Measurements from ENCODE around the gene HLA-DQA1.
"Not testable (repeated sequence)": the region's sequence is repeated elsewhere in the genome, so short reads cannot be mapped to it uniquely, and the experiment has no call there.

DNA sequence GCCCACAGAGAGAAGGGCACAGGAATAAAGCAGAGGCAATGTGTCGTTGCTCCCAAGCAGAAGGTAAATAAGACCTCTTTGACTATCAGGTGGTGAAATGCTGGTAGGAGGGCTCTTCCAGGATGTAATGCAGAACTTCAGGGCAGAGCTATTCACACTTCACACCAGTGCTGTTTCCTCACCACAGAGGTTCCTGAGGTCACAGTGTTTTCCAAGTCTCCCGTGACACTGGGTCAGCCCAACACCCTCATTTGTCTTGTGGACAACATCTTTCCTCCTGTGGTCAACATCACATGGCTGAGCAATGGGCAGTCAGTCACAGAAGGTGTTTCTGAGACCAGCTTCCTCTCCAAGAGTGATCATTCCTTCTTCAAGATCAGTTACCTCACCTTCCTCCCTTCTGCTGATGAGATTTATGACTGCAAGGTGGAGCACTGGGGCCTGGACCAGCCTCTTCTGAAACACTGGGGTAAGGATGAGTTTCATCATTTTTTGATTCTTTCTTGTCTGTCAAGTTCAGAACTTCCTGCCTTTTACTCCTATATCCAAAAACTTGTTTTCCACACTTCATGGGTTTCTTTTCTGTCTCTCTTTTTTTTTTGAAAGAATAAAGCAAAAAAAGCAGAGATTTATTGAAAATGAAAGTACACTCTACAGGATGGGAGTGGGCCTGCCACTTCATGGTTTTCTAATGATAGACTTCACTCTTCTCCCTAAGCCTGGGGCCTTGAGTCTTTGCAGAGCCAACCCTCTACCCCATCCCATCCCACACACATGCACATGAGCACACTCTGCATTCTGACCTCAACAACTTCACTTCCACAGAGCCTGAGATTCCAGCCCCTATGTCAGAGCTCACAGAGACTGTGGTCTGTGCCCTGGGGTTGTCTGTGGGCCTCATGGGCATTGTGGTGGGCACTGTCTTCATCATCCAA is 4.8 kb downstream of the HLA-DQA1 start:
- TF ChIP-seq, protein P1, sequence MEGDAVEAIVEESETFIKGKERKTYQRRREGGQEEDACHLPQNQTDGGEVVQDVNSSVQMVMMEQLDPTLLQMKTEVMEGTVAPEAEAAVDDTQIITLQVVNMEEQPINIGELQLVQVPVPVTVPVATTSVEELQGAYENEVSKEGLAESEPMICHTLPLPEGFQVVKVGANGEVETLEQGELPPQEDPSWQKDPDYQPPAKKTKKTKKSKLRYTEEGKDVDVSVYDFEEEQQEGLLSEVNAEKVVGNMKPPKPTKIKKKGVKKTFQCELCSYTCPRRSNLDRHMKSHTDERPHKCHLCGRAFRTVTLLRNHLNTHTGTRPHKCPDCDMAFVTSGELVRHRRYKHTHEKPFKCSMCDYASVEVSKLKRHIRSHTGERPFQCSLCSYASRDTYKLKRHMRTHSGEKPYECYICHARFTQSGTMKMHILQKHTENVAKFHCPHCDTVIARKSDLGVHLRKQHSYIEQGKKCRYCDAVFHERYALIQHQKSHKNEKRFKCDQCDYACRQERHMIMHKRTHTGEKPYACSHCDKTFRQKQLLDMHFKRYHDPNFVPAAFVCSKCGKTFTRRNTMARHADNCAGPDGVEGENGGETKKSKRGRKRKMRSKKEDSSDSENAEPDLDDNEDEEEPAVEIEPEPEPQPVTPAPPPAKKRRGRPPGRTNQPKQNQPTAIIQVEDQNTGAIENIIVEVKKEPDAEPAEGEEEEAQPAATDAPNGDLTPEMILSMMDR (IDR thresholded peaks at IDR 0.05 in 8 of 11, conservative IDR thresholded peaks at IDR 0.05 in 3 of 11), result not testable (repeated sequence)
- not testable (repeated sequence) for TF ChIP-seq POLR2A, POLR2AphosphoS5 (IDR thresholded peaks at IDR 0.05)
